NCI-H1092 treated with DMSO at 0.1 percent for 48 hours (cell line): ENCODE results near the gene GLDN.

ENCODE experiments used
- DNase-seq: peaks from one replicate; lab custom pipeline; 2025; lab: John Stamatoyannopoulos, UW

The GLDN gene

DNA sequence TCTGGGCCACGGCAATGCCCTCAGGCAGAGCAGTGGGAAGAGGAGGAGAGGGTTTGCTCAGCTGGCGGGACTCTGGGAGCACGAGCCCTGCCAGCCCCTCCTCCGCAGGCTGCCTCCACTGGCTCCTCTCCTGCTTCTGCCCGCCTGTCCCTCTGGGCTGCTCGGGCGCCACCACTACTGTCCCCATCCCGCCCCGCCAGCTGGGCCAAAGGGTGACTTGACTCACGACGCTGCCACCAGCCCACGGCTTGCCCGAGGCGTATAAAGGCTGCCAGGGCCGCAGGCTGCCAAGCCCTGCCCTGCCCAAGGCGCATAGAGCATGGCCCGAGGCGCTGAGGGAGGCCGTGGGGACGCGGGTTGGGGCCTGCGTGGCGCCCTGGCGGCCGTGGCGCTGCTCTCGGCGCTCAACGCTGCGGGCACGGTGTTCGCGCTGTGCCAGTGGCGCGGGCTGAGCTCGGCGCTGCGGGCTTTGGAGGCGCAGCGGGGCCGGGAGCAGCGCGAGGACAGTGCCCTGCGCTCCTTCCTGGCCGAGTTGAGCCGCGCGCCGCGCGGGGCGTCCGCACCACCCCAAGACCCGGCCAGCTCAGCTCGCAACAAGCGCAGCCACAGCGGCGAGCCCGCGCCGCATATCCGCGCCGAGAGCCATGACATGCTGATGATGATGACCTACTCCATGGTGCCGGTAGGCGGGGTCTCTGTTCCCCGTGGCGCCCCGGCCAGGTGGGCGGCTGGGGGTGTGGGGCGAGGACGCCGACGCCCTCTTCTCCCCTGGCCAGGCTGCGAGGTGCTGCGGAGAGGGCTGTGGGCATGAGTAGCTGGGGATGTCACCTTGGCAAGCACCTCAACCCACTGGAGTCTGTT is at the start of gene GLDN:
GLDN (plus strand) TSS at position 290 of the 861 bp plus-strand sequence; CDS start at position 320, 30 bp downstream.
- peak; percentile 34 for DNase-seq

DNA sequence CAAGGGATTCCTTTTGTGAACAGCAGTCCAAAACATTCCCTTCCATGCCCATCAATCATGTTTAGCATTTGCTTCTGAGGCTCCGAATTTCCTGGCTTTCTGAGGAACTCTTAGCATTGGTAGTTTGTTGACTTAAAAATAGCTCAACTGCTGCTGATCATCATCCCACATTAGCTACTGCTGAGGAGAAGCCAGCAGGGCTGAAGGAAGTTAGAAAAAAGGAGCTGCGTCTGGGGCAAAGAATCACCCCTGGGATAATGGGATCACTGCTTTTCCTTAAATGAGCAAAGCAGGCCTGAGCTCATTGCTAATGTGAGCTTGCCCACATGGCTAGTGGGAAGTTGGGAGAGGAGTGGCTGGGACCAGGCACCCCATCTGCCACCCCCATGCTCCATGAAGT is 42.8 kb upstream of the GLDN start:
- no peak for DNase-seq

DNA sequence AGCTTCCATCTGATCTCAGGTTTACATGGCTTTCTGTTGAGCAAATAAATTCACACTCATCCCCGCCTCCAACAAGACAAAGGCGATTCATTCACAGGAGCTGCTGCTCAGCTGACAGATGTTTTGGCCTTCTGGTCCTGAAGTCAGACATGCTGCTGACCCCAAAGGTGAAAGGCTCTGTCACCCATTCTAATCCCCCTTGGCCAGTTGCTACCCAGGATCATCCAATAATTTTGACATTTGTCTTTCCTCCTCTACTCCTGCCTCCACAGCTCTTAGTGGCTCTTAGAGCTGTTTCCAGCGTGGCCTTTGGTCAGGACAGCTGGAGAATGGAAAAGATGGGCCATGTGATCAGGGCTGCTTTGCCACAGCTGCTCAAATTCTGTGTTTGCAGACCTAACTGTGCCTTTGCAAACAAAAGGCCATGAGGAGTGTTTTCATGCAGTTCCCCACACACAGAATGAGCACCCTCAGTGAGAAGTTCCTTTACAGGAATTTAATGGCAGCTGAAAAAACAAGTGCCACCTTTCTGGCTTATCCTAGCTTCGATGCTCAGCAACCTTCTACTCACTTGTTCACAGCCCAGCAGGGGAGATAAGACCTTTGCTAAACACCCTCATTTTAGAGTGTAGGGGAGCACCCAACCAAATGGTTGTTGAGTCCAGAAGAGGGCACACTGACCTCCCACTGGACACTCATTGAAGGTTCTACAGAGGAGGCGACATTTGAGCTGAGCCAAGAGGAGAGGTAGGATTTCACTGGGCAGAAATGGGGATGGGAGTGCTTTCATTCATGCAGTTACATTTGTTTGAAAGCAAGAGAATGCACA is 42.1 kb upstream of the GLDN start:
- peak; percentile 81 for DNase-seq

DNA sequence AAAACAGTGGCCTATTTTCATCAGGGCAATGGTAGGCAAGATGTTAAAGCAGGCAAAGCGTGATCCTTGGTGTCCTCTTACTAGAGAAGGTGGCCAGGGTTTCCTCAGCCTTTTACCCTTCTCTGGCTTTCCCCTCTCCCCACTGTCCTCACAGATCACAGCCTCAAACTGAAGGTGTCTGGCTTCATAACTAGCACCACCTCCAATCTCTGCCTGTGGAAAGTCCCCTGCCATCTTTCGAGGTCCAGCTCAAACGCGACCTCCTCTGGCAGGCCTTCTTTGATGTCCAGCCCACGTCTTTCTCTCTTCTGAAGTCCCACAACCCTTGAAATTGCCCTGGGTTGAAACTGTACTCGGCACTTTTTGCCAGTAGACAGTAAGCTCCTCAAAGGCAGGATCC is 39.0 kb upstream of the GLDN start:
- DNase-seq: no peak

DNA sequence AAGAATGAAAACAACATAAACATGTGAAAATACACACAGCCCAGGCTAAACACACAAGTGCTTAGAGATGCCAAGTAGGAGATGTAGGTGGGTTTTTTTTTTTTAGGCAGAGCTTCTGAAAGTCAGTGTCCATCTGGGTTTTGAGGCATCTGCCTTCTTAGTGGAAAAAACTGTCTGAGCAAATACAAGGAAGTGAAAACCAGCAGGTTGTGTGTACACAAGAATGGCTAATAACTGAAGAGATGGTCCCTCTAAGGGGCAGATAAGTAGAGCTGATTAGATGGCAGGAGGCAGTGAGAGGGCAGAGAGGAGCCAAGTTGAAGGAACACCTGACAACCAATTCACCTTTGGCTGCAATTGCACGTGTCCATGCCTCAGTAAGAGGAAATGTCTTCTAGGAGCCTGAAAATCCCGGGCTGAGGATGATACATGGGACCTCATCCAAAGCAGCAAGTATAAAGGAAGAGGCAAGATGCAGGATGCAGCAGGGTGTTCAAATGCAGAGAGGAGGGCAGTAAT is 37.9 kb upstream of the GLDN start:
- no peak for DNase-seq

DNA sequence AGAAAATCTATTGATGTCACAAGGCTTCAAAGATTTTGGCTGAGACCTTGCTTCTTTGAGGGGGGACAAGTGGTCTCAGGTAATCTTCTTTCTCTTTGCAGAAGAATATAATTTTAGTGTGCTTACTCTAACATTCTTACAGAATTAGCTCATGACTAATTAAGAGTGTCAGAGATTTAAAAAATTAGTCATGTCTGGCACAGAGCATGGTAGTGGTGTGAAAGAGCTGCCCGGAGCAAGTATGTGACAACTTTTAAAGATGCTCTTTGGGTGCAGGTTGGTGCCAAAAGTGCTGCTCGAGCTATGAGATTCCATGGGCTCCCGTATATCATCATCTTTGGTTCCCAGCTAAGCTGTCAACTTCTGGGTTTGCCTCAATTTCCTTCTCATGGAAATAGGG is 34.1 kb upstream of the GLDN start:
- DNase-seq: no peak

DNA sequence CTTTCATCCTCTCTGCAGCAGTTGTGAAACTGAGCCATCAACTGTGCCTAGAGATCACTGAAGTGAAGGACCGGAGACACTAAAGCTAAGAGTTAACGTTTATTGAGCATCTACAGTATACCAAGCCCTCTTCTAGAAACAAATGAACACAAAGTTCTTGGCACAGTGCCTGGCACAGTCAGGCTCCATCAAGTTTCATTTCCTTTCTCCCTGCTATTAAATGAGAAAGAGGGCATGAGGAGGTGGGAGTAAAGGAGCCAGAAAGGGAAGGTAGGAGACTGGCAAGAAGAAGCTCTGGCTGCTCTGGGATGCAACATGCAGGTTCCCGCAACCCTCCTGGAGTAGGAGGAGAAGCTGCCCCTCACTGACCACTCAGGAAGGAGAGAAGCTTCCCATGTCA is 33.6 kb upstream of the GLDN start:
- no peak for DNase-seq

DNA sequence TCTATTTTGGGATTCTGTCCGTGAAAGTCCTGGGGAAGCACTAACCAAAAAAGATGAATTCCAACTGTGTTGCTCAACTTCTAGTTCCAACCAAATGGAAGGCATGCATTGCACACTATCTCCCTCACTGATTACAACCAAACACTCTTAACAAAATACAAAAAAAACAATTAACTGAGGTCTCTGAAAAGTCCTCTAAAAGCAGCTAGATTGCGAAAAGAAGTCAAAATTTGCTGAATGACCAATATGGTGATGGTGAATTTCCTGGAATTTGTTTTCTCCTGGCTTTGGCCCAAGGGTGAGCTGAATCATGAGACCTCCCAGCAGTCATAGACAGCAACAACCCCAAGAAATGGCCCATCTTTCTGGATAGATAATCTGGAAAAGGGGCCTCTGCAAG is 31.4 kb upstream of the GLDN start:
- DNase-seq: no peak

DNA sequence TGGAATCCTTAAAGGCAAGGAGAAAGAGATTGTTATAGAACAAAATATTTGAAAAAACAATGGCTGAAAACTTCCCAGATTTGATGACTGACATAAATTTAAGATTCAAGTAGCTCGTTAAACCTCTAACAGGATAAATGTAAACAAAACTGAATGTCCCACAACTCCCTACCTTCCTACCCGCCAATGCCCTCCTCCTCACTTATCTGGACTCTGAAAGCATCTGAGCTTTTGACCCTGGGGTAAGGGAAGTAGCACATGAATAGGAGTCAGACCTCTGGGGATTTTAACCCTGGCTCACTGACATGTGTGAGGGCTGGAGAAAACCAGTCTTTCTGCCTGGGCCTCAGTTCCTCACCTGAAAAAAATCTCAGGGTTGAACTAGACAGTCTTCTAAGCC is 29.9 kb upstream of the GLDN start:
- no peak for DNase-seq

DNA sequence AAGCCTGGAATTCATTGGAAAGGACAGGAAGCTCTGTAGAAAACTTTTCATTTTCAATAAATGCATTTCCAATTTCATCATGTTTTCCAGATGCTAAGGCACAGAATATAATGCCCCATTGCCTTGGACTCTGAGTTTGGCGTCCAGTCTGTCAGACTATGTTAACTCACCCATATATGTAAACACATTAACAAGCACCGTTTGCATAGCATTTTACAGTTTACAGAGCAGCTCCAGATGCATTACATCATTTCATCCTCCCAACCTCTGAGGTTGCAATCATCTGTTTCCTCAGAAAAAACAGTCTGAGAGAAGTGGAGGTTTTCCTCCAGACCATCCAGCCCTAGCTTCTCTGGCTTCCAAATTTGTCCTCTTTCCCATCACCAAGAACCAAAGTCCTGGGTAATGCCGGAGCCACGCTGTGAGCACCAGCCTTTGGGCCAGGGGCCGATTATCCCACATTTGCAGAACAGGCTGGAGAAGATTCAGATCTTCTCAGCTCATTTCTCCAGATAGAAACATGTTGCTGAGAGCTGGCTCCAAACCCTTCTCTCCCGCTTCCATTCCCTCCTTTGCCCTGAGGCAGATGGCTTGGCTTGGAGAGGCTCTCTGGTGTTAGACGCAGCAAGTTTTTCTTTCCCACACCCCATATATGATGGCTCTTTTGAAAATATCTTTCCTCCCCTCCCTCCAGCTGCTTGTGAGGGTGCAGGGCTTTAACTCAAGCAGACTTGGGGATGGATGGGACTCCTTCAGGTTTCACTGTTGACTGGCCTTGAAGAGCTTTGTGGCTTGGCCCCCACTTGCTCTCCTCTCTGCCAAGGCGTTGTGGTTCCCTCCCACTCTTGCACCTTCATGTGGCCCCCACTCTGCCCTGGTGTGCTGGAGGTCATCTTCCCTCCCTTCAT is 29.0 kb upstream of the GLDN start:
- no peak for DNase-seq

DNA sequence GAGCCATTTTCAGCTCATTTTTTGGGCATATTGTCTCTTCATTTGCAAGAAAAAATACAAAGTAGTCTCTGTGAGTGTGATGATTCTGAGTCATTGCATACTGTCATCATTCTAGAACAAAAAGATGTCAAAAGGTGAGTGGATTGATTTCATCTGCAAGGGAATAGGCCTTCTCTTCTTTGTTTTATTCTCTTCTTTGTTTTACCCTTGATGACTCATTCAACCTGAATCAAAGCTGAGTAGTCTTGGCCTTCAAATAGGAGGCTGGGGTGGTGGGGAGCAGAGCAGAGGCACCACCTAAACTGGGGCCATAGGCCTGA is 28.4 kb upstream of the GLDN start:
- DNase-seq: no peak

DNA sequence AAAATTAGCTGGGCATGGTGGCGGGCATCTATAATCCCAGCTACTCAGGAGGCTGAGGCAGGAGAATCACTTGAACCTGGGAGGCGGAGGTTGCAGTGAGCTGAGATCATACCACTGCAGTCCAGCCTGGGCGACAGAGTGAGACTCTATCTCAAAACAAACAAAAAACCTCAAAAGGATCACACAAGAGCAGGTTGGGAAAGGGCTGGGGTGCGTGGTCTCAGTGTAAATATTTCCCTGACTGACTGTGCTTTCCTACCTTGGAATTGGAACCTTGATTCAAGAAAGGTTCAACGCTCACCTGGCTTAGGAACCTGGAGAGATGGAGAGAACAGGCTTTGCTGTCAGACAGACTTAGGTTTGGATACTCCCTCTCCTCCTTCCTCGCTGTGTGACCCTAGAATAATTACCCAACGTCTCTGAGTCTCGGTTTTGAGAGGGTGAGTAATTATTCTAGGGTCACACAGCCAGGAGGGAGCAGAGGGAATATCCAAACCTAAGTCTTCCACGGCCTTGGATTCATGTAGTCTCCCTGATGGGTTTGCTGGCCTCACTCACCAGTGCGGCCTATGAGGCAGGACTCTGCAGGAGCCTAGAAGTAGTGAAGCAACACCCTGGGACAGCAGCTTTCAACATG is 27.7 kb upstream of the GLDN start:
- no peak for DNase-seq

DNA sequence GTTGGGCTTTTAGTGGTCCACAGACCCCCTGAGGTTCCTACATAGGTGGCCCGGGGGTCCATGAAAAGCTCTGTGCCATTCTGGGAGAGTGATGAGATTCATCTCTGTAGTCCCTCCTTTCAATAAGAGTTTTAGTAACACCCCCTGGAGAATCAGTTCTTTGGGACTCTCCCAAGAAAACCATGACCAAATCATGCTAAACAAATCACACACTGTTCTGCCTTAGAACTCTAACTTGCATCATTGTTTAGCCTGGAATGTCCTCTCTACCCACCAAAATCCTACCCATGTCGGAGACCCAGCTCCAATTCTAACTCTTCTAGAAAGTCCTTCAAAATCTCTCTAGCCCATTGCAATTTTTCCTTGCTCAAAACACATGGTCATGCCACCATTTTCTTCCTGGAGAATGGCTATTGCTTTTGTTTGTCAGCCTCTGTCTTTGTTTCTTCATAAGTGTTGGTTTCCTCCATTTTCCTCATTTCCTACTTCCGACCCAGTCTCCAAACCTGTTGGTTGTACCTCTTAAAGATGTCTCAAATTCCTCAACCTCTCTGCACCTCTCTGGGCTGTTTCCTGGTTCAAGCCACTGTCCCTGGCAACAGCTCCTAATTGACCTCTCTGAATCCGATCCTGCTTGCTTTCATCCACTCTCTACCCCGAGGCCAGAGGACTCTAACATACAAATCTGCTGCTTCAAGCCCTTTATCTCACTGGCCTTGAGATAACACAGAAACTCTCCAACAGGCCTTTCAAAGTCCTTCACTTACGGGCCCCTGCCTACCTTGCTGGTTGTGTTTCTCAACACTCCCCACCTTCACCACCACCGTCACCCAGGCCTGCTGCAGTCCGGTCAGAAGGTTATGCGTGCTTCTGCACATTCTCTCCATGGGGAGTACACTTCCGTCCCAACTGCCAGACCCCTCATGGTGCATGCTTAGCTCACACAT is 26.8 kb upstream of the GLDN start:
- no peak for DNase-seq

DNA sequence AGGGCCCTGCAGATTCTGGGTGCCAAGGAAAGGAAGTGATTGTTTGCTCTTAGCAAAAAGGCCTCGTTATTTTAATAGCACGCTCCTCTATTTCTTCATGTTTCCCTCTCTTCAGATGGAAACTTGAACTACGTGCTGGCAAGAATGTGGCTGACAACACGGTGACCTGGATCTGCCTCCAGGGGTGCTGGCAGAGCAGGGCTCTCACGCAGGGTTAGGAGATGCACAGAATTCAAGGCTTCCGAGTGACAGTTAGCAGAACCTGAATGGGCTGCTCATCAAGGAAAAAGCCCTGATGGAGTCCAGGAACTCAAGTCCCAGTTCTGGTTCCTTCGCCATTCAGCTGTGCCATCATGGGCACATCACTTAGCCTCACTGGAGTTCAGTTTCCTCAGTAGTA is 25.7 kb upstream of the GLDN start:
- DNase-seq: no peak

DNA sequence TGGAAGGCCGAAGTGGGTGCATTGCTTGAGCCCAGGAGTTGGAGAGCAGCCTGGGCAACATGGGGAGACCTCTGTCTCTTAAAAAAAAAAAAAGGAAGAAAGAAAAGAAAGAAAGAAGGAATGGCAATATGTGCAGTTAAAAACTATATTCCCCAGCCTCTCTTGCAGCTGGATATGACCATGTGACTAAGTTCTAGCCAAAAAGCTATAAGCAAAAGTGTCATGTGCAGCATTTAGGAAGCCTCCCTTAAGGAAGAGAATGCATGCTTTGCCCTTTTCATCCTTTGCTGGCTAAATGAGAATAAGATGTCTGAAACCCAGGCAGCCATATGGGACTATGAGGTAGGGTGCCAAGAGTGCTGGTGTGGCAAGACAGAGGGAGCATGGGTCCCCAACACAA is 24.8 kb upstream of the GLDN start:
- no peak for DNase-seq

DNA sequence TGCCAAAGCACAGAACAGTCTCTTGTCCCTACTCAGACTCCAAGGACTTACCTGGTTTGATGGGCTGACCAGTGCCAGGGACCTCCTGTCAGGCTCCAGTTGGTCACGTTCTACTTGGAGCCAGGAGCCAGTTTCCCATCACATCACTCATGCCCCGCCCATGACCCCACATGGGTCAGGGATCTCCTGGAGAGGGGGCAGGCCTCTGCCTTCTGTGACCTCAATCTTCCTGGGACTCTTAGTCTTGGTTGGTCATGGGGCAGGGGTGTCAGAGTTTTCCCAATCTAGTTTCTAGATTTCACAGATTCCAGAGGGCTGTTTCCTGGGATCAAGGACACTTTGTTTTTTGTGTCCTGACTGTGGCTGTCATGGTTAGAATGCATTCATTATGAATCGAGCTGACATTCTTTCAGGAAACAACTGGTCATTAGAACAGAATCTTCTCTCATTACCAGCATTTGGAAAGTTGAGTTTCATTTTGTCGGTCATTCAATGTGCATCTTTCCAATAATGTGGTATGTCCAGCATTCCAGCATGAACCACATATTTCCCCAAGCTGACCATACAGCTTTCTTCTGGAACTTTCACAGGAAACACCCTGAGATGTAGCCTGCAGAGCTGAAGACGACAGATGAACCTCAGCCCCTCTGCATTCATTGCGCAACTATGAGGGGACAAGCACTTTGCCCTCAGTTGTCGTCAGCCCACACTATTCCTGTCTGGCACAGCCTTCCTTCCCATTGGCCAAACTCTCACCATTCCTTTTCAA is 22.9 kb upstream of the GLDN start:
- DNase-seq: no peak

DNA sequence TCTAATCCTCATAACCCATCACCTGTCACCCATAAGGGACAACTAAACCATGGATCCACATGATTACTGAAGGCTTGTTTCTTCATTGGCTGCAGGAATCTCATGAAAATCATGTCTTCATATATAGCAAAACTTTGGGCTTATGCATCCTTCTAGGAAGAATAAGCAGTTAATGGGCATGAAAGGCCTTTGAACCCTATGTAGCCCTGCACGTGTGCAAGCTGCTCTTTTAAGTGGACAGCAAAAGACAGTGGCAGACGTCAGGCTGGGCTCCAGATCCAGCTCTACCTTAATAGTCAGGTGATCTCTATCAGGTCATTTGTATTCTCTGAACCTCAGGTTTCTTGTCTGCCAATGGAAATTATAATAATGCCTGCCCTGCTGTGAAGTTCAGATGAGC is 21.9 kb upstream of the GLDN start:
- no peak for DNase-seq

DNA sequence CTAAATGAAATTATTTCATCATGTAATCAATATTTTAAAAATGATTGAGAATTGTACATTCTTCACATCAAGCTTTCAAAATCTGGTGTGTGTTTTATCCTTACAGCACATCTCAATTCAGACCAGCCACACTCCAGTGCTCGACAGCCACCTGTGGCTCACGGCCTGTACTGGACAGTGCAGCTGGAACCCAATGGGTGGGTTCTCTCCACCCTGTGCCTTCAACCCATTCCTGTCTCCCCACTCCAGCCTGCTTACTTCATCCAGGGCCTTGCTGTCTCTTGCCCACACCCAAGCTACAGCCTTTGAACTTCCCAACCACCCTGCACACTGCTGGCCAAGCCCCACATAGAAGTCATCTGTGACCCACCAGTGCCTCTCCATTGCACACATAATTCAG is 20.6 kb upstream of the GLDN start:
- DNase-seq: no peak

DNA sequence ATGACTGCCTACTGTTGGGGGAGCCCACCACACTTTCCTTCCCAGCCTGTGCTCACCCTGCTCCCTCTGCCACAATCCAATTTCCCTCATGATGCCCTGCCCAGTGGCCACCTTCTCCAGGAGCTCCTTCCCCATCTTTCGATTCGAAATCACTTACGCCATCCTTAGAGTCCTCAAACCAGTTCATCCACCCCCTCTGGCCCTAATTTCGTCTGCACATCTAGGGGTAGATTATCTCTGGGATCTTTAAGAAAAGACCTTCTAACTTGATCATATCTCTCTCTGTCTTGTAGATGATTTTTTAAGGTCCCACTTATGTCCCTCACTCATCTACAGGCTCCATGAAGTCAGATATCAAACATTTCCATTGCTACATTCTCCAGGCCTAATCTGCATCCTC is 20.1 kb upstream of the GLDN start:
- DNase-seq: no peak
